Measurements from ENCODE around the gene PARM1.
A peak's percentile ranks its signal among the peaks of the same experiment; 100 is the strongest.

PARM1 gene

GRCh38 chr4:74942918-74943253 is 10.0 kb downstream of the PARM1 start:
- DNase-seq, result no peak

GRCh38 chr4:74944354-74944793 is 11.5 kb downstream of the PARM1 start:
- no peak for DNase-seq

GRCh38 chr4:74946196-74946595 is 13.3 kb downstream of the PARM1 start:
- no peak for DNase-seq

GRCh38 chr4:74947798-74948197 is 14.9 kb downstream of the PARM1 start:
- no peak for DNase-seq

- DNase-seq, result no peak
Measured at GRCh38 chr4:74948236-74948635, 15.3 kb downstream of the PARM1 start.

- DNase-seq, result no peak
Measured at GRCh38 chr4:74950200-74950599, 17.3 kb downstream of the PARM1 start.

- no peak for DNase-seq
Measured at GRCh38 chr4:74950882-74951281, 18.0 kb downstream of the PARM1 start.

GRCh38 chr4:74953647-74954046 is 20.7 kb downstream of the PARM1 start:
- no peak for DNase-seq

GRCh38 chr4:74958881-74959280 is 26.0 kb downstream of the PARM1 start:
- DNase-seq, result no peak

- no peak for DNase-seq
Measured at GRCh38 chr4:74961230-74961629, 28.3 kb downstream of the PARM1 start.

GRCh38 chr4:74962584-74962983 is 29.7 kb downstream of the PARM1 start:
- no peak for DNase-seq

GRCh38 chr4:74964311-74964710 is 31.4 kb downstream of the PARM1 start:
- DNase-seq, result no peak

GRCh38 chr4:74967324-74967723 is 34.4 kb downstream of the PARM1 start:
- no peak for DNase-seq

- no peak for DNase-seq
Measured at GRCh38 chr4:74968456-74969164, 35.7 kb downstream of the PARM1 start.

- peak; percentile 69 for DNase-seq
Measured at GRCh38 chr4:74969507-74970474, 36.9 kb downstream of the PARM1 start.

- DNase-seq, result no peak
Measured at GRCh38 chr4:74970577-74970976, 37.7 kb downstream of the PARM1 start.

- no peak for DNase-seq
Measured at GRCh38 chr4:74971862-74972261, 38.9 kb downstream of the PARM1 start.

- DNase-seq, result no peak
Measured at GRCh38 chr4:74975082-74975481, 42.2 kb downstream of the PARM1 start.

- DNase-seq, result no peak
Measured at GRCh38 chr4:74975848-74976824, 43.2 kb downstream of the PARM1 start.

- DNase-seq, result no peak
Measured at GRCh38 chr4:74982546-74983252, 49.8 kb downstream of the PARM1 start.

GRCh38 chr4:74983253-74983635 is 50.3 kb downstream of the PARM1 start:
- no peak for DNase-seq

GRCh38 chr4:74990276-74990875 is 57.5 kb downstream of the PARM1 start:
- peak; percentile 33 for DNase-seq
